ENCODE measurements around the gene ADAM21. TPM values are rescaled to one million over a fixed set of nuclear protein-coding genes. Genes with fewer than 3 reads are reported as not detected.

Gene ADAM21
- total RNA-seq, 4 donors from 2014 or later, result 0.11 to 0.26 TPM; not detected in 2

DNA sequence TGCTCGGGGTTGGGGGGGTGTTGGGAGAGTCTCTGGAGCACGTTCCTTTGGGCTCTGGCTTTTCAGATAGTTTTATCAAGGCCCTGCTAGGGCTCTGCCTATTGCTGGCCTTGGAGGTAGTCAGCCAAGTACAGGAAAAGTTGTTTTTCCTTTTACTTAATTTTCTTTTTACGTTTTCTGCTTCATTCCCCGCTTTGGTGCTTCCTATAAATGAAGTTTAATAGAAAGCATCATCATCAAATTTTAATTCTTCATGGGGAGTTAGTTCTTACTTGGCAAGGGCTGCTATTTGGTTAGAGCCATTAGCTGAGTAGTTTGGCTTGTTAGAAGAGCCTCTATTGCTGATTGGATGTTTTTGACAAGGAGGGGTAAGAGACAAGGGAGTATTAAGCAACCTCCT is 15.1 kb upstream of the ADAM21 start:
- Histone ChIP-seq H3K27me3 (no peaks in the 10 kb centered on the region), H3K4me3 (no peak overlapping the region), H3K9me3 (peaks cover 0 to 16% (median 7%) of the 10 kb centered on the region in 4 donors), H3K27ac (replicated peaks in 1 of 4) (no peak overlapping the region), H3K4me1 (no peaks in the 10 kb centered on the region), H3K36me3 (no peaks in the 10 kb centered on the region)
- intact Hi-C loops (cut with DNase I), result no loop called here
- TF ChIP-seq, protein P1, sequence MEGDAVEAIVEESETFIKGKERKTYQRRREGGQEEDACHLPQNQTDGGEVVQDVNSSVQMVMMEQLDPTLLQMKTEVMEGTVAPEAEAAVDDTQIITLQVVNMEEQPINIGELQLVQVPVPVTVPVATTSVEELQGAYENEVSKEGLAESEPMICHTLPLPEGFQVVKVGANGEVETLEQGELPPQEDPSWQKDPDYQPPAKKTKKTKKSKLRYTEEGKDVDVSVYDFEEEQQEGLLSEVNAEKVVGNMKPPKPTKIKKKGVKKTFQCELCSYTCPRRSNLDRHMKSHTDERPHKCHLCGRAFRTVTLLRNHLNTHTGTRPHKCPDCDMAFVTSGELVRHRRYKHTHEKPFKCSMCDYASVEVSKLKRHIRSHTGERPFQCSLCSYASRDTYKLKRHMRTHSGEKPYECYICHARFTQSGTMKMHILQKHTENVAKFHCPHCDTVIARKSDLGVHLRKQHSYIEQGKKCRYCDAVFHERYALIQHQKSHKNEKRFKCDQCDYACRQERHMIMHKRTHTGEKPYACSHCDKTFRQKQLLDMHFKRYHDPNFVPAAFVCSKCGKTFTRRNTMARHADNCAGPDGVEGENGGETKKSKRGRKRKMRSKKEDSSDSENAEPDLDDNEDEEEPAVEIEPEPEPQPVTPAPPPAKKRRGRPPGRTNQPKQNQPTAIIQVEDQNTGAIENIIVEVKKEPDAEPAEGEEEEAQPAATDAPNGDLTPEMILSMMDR (IDR thresholded peaks at IDR 0.05), result no peak
- WGBS, result 74% methylated on average over 3 of the region's 4 CpGs
- no peak for DNase-seq (ENCODE audit: extremely low spot score)

DNA sequence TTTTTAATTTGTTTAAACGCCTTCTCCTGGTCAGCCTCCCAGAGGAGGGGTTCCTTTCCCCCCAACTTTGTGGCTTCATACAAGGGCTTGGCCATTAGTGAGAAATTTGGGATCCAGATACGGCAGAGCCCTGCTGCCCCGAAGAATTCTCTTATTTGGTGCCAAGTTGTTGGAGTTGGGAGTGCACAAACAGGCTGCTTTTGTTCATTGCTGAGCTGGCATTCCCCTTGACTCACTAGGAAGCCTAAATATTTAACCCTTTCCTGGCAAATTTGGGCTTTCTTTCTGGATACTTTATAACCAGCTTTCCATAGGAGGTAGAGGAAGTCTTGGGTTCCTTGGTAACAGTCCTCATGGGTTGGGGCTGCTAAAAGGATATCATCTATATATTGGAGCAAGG is 10.3 kb upstream of the ADAM21 start:
- TF ChIP-seq EP300 (IDR thresholded peaks at IDR 0.05) (no peak), POLR2A (IDR thresholded peaks at IDR 0.05; ENCODE audit: low read depth) (no peak), POLR2AphosphoS5 (IDR thresholded peaks at IDR 0.05) (no peak)
- TF ChIP-seq, protein P1 (IDR thresholded peaks at IDR 0.05), result no peak
- no peaks in the 10 kb centered on the region for H3K4me1 ChIP-seq
- intact Hi-C loops (cut with DNase I), result no loop called here
- no peaks in the 10 kb centered on the region for H3K27me3 ChIP-seq
- H3K27ac ChIP-seq (replicated peaks in 1 of 4), result no peak overlapping the region
- no peak for DNase-seq (ENCODE audit: extremely low spot score)
- no peak overlapping the region for H3K4me3 ChIP-seq
- no peaks in the 10 kb centered on the region for H3K36me3 ChIP-seq
- WGBS, result 78% methylated on average over 3 of the region's 3 CpGs
- peaks cover 0 to 24% (median 9%) of the 10 kb centered on the region in 4 donors for H3K9me3 ChIP-seq

DNA sequence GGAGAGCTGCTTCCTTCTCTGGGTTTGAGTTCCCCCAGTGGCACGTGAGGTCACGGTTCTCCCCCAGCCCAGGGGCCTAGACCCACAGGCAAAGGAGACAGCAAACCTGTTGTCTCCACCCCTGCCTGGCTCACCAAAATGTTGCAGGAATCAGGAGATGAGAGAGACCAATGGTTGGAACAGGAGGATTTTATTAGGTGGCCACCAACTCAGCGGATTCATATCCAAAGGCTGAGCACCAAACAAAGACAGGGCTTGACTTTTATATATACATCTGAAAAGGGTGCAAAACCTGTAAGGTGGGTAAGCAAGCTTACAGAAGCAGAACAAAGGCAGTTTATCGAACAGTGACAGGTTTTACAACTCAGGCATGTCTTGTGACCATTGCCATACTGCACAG is 9.2 kb upstream of the ADAM21 start:
- Histone ChIP-seq H3K4me1 (no peaks in the 10 kb centered on the region), H3K4me3 (no peak overlapping the region), H3K9me3 (peaks cover 0 to 19% (median 9%) of the 10 kb centered on the region in 4 donors), H3K36me3 (no peaks in the 10 kb centered on the region), H3K27ac (replicated peaks in 1 of 4) (no peak overlapping the region), H3K27me3 (no peaks in the 10 kb centered on the region)
- DNase-seq (ENCODE audit: extremely low spot score), result no peak
- TF ChIP-seq, protein P1 (IDR thresholded peaks at IDR 0.05), result no peak
- TF ChIP-seq POLR2A (IDR thresholded peaks at IDR 0.05; ENCODE audit: low read depth) (no peak), EP300 (IDR thresholded peaks at IDR 0.05) (no peak), POLR2AphosphoS5 (IDR thresholded peaks at IDR 0.05) (no peak)
- intact Hi-C loops (cut with DNase I), result no loop called here
- WGBS, result 85% methylated on average over 2 of the region's 4 CpGs

DNA sequence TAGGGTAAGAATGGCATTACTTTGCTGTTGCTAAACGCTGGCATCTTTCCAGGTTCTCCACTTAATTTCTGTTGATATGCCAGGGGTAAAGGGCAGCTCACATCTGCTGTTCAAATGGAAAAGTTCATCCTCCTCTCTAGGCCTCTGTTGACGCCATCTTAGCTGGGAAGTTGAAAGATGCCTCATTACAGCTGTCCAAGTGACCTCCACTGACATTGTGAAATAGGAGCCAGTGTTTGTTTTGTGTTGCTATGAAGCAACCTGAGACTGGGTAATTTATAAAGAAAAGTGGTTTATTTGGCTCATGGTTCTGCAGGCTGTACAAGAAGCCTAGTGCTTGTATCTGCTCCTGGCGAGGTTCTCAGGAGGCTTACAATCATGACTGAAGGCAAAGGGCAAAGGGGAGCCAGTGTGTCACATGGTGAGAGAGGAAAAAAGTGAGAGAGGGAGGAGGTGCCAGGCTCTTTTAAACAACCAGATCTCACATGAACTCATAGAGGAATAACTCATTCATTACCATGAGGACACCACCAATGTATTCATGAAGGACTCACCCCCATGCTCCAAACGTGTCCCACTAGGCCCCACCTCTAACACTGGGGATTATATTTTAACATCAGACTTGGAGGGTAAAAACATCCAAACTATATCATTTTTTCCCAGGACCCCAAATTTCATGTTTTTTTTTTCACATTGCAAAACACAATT is 3.2 kb upstream of the ADAM21 start:
- Histone ChIP-seq H3K36me3 (peaks cover 0 to 4% (median 0%) of the 10 kb centered on the region in 4 donors), H3K4me3 (no peak overlapping the region), H3K27me3 (no peaks in the 10 kb centered on the region), H3K4me1 (no peaks in the 10 kb centered on the region), H3K9me3 (peaks cover 0 to 1% (median 0%) of the 10 kb centered on the region in 4 donors), H3K27ac (replicated peaks in 1 of 4) (no peak overlapping the region)
- no peak for DNase-seq (ENCODE audit: extremely low spot score)
- intact Hi-C loops (cut with DNase I), result no loop called here
- 67% methylated on average over 4 of the region's 4 CpGs for WGBS
- TF ChIP-seq POLR2AphosphoS5 (IDR thresholded peaks at IDR 0.05), result no peak
- TF ChIP-seq EP300 (IDR thresholded peaks at IDR 0.05), result no peak
- TF ChIP-seq, protein P1 (IDR thresholded peaks at IDR 0.05), result no peak

GRCh38 chr14:70454731-70455130 is 2.8 kb downstream of the ADAM21 start:
- WGBS, result 81% methylated on average over 1 of the region's 1 CpG
- peaks cover 0 to 4% (median 0%) of the 10 kb centered on the region in 4 donors for H3K36me3 ChIP-seq
- DNase-seq (ENCODE audit: extremely low spot score), result no peak
- H3K9me3 ChIP-seq, result no peaks in the 10 kb centered on the region
- TF ChIP-seq, protein P1 (IDR thresholded peaks at IDR 0.05), result no peak
- no peak for TF ChIP-seq POLR2A (IDR thresholded peaks at IDR 0.05; ENCODE audit: low read depth)
- no peak overlapping the region for H3K4me3 ChIP-seq
- no peak overlapping the region for H3K27ac ChIP-seq (replicated peaks in 1 of 4)
- H3K4me1 ChIP-seq, result peaks cover 0 to 4% (median 0%) of the 10 kb centered on the region in 4 donors
- intact Hi-C loops (cut with DNase I), result no loop called here
- no peaks in the 10 kb centered on the region for H3K27me3 ChIP-seq

All from esophagus muscularis mucosa (tissue), 4 donors.